ENCODE measurements around the gene RECQL5. TPM values are rescaled to one million over a fixed set of nuclear protein-coding genes. Genes with fewer than 3 reads are reported as not detected.
"Not testable (repeated sequence)": the region's sequence is repeated elsewhere in the genome, so short reads cannot be mapped to it uniquely, and the experiment has no call there.

RECQL5 gene
- total RNA-seq, 6 experiments from 2014 or later = 13.5 to 24.8 (median 18.4) TPM

- no peaks in the 10 kb centered on the region for H3K36me3 ChIP-seq
- ATAC-seq = no peak
- no CpG with 5 or more reads among the region's 7 CpGs for WGBS (ENCODE audit: insufficient coverage, low coverage, low lambda C conversion rate, missing lambda C conversion rate)
- peaks cover 0 to 3% (median 0%) of the 10 kb centered on the region in 4 donors for H3K4me1 ChIP-seq
- no peak for TF ChIP-seq POLR2A (IDR thresholded peaks at IDR 0.05)
- TF ChIP-seq CTCF (IDR thresholded peaks at IDR 0.05) = no peak
- intact Hi-C loops (cut with DNase I) = loop anchor here in 1 of 2 donors (5.0 kb wide), 1 partner anchor 68 kb away; the partner anchor contains the start of genes CASKIN2 and TSEN54
- H3K9me3 ChIP-seq = no peaks in the 10 kb centered on the region
- no peak for DNase-seq
- no peak overlapping the region for H3K27ac ChIP-seq
- H3K4me3 ChIP-seq = no peak overlapping the region
- H3K27me3 ChIP-seq = no peaks in the 10 kb centered on the region
Observed at GRCh38 chr17:75584849-75585175, 82.1 kb downstream of the RECQL5 start.

DNA sequence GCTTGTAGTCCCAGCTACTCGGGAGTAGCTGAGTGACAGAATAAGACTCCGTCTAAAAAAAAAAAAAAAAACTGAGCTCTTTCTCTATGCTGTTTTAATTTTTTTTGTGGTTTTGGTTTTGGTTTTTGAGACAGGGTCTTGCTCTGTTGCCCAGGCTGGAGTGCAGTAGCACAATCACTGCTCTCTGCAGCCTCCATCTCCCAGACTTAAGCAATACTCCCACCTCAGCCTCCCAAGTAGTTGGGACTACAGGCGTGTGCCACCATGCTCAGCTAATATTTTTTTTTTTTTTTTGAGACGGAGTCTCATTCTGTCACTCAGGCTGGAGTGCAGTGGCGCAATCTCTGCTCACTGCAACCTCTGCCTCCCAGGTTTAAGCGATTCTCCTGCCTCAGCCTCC is 83.8 kb downstream of the RECQL5 start:
- intact Hi-C loops (cut with DNase I); H3K27ac ChIP-seq; H3K36me3 ChIP-seq; H3K27me3 ChIP-seq; ATAC-seq; H3K4me3 ChIP-seq; H3K9me3 ChIP-seq; DNase-seq; H3K4me1 ChIP-seq: not testable (repeated sequence)
- WGBS (ENCODE audit: insufficient coverage, low coverage, low lambda C conversion rate, missing lambda C conversion rate) = 81% methylated on average over 6 of the region's 6 CpGs

DNA sequence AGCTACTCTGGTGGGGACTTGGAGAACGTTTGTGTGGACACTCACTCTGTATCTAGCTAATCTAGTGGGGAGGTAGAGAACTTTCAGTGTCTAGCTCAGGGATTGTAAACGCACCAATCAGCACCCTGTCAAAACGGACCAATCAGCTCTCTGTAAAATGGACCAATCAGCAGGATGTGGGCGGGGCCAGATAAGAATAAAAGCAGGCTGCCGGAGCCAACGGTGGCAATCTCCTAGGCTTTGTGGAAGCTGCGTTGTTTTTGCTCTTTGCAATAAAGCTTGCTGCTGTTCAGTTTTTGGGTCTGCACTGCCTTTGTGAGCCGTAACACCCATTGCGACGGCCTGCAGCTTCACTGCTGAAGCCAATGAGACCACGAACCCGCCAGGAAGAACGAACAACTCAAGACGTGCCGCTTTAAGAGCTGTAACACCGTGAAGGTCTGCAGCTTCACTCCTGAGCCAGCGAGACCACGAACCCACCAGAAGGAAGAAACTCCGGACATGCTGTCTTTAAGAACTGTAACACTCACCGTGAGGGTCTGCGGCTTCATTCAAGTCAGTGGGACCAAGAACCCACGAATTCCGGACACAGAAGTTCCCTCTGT is 85.7 kb downstream of the RECQL5 start:
- 81% methylated on average over 21 of the region's 23 CpGs for WGBS (ENCODE audit: insufficient coverage, low coverage, low lambda C conversion rate, missing lambda C conversion rate)
- intact Hi-C loops (cut with DNase I); ATAC-seq; H3K27ac ChIP-seq; H3K27me3 ChIP-seq; H3K36me3 ChIP-seq; H3K4me1 ChIP-seq; H3K9me3 ChIP-seq; DNase-seq; H3K4me3 ChIP-seq: not testable (repeated sequence)

Other genes starting within 250 kb of the RECQL5 start
- 10 to 100 TPM; 24.2 to 47.1 (median 29.6) TPM for gene TMEM94, start 210.5 kb downstream of the RECQL5 start, total RNA-seq
- 10 to 100 TPM in 4 of 6 experiments, 1 to 10 TPM in 2; 9.0 to 26.0 (median 12.0) TPM for gene CASKIN2, start 151.6 kb downstream of the RECQL5 start, total RNA-seq
- 10 to 100 TPM in 4 of 6 experiments, 1 to 10 TPM in 2; 8.5 to 13.6 (median 10.2) TPM for gene TSEN54, start 150.6 kb downstream of the RECQL5 start, total RNA-seq
- 10 to 100 TPM; 32.8 to 71.4 (median 44.6) TPM for gene LLGL2, start 141.5 kb downstream of the RECQL5 start, total RNA-seq
- gene MYO15B, start 79.4 kb downstream of the RECQL5 start, total RNA-seq = 100 to 1,000 TPM in 1 of 6 experiments, 10 to 100 TPM in 5; 26.4 to 104 (median 52.9) TPM
- gene SMIM5, start 33.7 kb downstream of the RECQL5 start, total RNA-seq = under 1 TPM in 5 of 6 experiments, not detected in 1; 0.06 to 0.78 (median 0.29) TPM
- 10 to 100 TPM; 24.0 to 36.0 (median 27.0) TPM for gene SAP30BP, start 184 bp upstream of the RECQL5 start, total RNA-seq
- gene ITGB4, start 54.3 kb upstream of the RECQL5 start, total RNA-seq = 1 to 10 TPM in 5 of 6 experiments, under 1 TPM in 1; 0.92 to 4.1 (median 2.0) TPM
- gene GALK1, start 98.0 kb upstream of the RECQL5 start, total RNA-seq = 10 to 100 TPM; 38.6 to 87.4 (median 76.9) TPM
- gene UNK, start 117.7 kb upstream of the RECQL5 start, total RNA-seq = 10 to 100 TPM in 4 of 6 experiments, 1 to 10 TPM in 2; 5.8 to 29.2 (median 11.1) TPM
- 10 to 100 TPM in 3 of 6 experiments, 1 to 10 TPM in 3; 3.4 to 12.5 (median 10.7) TPM for gene UNC13D, start 177.2 kb upstream of the RECQL5 start, total RNA-seq
- 10 to 100 TPM; 57.5 to 99.2 (median 68.7) TPM for gene WBP2, start 188.2 kb upstream of the RECQL5 start, total RNA-seq
- 10 to 100 TPM in 5 of 6 experiments, 1 to 10 TPM in 1; 9.1 to 27.0 (median 21.5) TPM for gene TRIM47, start 211.4 kb upstream of the RECQL5 start, total RNA-seq
- 1 to 10 TPM; 5.9 to 8.1 (median 7.6) TPM for gene TRIM65, start 229.8 kb upstream of the RECQL5 start, total RNA-seq
- 10 to 100 TPM; 46.1 to 79.8 (median 57.3) TPM for gene MRPL38, start 237.7 kb upstream of the RECQL5 start, total RNA-seq